GM21717 (cell line): ENCODE results near the gene RGS11.

ENCODE experiments used
- ATAC-seq: cut with Tn5 transposase; IDR thresholded peaks from one replicate; pipeline ENCODE4 v1.9.1; 2021; ENCODE audit warnings: mild to moderate bottlenecking, moderate library complexity; ENCODE audit not compliant: unreplicated experiment

RGS11 gene

DNA sequence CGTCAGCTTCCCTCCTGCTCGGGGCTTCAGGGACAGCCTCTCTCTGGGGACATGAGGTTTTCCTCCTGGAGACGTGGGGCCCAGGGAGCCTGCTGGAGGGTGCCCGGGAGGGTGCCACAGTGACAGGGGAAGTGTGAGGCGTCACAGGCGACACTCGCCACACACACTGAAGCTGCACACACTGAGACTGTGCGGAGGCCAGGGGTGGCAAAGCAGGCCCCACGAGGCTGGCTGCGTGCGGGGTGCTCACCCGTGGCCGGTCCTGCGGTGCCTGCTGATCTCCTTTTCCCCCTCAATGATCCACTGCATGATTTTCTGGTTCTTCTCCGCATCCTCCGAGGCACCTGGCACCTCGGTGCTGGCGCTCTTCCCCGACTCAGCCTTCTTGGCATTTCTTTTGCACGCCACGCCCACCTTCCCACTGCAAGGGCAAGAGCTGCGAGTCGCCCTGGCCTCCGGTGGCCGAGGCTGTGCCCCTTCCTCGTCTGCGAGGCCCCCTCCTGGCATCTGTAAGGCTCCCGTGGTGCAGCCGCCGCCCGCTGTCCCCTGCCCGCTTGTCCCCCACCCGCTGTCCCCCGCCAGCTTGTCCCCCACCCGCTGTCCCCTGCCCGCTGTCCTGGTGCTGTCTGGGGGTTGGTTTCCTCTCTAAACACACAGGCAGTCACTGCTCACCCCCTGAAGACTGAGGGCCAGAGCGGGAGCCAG is 21.2 kb upstream of the RGS11 start:
- no peak for ATAC-seq

DNA sequence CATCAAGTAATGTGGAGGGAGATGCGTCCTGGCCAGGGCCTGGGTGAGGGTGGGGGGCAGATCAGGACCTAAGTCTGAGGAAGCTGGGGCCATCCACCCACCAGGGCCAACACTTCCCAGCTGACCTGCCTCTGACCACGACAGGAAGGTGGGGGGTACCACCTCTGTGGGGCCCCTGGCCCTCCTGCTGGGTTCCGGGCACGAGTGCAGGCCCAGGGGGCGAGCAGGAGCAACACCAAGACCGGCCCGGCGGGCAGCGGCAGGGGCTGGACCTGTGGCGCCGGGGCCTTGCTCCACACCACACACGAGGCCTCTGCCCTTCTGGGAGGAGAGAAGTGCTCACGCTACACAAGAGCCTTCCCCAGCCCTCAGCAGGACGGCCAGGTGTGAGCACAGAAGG is 20.5 kb upstream of the RGS11 start:
- ATAC-seq, result no peak

DNA sequence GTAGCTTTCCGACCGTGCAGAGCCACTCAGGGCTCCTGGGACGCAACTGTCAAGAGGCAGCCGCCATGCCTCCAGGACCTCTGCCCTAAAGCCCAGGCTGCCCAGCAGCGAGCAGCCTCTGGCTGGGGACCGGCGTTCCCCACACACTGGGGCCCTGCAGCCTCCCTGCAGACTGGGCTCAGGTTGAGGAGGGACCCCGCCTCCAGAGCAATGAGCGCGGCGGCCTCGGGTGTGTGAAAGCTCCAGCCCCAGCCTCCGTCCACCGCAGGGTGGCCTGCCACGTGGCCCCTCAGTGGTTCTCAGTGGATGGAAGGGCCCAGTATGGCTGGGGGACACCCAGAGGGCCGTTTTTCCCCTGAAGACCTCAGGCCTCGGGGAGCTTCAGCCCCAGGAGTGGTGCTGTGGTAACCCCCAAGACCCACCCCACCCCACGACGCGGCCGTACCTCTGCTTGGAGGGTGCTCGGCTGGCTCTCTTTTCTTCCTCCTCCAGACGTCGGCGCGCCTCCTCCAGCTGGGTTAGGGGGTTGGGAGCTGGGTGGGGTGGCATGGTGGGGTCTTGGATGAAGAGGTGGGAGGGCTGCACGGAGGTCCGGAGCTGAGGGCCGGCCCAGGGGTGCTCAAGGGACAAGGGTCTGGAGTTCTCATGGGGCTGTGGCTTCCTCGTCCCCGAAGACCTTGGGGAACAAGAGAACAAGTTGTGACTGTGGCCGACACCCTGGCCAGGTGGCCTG is 17.5 kb upstream of the RGS11 start:
- ATAC-seq, result no peak

DNA sequence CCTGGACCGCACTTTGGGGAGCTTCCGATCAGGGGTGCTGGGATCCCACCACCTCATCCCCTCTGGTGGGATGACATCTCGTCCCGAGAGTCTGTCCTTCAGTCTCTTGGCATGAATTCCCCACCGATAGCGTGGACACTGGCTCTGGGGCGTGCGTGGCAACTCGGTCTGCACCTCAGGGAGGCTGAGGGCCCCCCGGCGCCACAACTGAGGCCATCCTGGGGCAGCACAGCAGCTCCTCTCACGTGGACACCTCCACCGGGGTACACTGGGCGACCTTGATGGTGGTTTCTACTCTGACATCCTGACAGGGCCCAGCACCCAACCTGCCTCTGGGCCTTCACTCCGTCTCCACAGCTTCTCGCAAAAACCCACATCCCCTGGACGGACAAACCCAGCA is 15.8 kb upstream of the RGS11 start:
- no peak for ATAC-seq

DNA sequence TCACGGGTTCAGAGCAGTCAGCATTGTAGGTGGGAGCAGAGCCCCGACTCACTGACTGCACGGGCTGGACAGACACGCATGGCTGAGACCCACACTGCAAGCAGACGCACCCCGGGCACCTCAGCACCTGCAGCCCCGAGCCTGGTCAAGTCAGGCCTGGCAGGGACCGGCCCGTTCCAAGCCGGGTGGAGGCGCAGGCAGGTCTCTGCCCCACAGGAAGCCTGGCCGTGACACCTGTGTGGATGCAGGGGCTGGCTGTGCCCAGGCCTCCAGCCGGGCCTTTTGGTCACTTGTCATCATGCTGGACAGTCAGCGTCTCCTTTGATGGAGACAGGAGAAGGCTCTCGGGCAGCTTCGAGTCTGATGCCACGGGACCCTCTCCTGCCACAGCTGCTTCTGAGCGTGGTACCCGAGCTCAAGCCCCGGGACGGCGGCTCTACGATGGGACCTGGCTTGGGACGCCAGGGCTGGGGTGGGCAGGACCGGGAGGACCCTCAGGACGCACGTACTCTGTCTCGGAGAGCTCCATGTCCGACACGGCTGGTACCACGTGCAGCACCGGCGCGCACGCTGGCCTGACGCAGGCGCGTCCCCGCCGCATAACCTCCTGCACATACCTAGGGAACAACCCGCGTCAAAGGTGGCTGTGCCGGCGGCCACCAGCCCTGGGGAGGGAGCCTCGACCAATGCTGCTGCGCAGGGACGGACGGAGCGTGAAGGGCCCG is 15.1 kb upstream of the RGS11 start:
- ATAC-seq, result no peak

DNA sequence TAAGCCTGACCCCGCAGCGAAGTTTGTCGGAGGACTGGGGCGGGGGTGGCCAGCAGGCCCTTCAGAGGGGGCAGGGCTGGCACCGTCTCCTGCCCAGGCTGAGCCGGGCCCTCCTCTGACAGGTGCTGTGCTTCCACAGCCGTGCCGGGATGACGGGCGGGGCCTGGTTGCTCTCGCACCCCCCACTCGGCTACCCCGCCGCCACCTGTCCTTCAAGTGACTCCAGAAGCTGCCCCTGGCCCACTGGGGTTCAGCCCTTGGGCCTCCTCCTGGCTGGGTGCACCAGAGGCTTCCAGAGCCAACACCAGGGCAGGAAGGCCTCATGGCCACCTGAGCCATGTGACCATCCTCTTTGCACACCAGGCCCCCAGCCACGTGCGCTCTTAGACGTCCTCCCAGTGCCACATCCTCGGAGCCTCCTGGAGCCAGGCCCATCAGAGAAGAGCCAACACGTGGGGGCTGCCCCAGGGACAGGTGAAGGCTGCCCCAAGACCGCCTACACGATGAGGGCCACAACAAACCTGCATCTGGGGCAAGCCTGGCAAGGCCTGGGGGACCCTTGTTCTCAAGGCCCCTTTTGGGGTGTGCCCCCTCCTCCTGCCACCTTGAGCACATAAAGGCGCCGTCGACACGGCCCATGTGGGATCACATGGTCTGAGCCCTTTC is 14.4 kb upstream of the RGS11 start:
- no peak for ATAC-seq

DNA sequence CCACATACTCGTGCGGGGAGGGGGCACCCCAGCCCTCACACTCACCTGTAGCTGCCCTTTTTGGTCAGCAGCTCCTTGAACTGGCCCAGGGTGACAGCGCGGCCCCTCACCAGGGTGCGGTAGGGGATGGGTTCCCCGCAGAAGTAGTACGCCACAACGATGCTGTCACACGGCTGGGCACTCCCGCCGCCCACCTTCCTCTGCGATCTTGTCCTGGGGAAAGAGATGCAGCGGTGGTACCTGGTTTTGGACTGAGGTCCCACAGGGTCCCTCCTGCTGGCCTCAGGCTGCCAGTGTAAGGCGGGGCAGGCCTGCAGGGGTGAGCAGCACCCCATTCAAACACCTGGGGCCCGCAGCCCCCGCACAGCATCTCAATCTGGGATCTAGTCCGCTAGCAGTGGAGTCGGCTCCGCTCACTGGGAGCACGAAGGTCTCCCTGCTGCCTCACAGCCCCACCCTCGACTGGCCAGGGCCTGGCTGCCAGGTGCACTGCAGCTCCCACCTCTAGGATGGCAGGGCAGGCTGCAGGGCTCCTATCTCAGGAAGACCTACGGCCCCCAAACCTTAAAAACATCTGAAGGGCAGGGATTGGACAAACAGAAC is 13.8 kb upstream of the RGS11 start:
- ATAC-seq, result no peak

DNA sequence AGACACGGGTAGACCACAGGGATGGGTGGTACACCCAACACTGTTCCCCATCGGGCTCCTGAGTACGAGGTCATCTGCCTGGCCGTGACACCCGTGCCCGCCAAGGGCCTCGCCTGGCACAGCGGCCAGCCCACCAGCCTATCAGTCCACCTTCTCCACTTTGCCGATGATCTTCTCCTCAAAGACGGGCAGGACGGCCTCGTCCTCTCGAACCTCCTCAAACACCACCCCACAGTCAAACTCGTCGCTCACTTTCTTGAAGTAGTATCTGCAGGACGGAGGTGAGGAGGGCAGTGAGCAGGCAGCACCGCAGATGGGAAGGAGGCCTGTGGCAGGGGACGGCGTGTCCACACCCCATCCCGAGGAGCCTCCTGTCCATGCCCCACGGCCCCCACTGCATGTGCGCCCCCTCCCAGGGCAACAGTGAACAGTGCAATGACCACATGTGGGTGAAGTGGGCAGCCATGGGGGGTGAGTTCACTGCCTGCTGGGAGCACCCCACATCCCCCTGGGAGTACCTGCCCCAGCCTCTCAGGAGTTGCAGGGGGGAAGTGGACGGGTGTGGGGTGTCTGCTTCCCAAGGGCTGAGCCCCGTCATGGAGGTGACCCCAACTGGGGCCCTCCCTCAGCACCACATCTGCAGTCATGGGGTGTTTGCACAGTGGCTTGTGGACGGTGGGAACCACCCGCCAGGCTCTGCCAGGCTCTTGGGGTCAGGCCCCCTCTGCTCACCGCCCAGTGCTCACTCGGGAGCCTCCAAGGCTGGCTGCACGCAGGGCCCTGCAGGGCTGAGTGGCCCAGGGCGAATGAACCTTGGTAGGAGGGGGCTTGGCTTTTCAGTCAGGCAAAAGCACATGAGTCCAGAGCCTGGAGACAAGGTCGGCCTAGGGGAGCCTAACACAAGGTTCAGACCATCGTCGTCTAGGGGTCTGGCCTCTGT is 12.5 kb upstream of the RGS11 start:
- ATAC-seq, result no peak

DNA sequence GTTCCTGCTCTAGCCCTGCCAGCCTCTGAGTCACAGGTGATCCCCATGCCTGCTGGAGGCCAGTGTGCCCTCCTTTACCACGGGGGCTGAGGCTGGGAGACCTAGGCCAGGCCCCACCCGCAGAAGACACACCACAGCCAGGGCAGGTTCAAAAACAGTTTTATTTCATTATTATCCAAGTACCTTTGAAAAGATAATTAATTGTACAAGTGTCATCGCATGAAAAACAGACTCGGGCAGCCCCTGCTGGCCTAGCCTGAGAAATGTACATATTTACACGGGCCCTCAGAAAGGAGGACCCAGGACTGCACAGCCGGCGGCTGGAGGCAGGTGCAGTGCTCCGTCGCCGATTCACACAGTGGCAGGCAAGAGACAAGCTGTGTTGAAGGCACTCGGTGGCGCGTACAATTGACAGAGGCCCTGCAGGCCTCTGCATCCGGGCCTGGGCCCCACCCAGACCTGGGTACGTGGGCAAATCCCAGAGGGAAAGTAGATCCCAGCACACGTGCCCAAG is 11.6 kb upstream of the RGS11 start:
- no peak for ATAC-seq

DNA sequence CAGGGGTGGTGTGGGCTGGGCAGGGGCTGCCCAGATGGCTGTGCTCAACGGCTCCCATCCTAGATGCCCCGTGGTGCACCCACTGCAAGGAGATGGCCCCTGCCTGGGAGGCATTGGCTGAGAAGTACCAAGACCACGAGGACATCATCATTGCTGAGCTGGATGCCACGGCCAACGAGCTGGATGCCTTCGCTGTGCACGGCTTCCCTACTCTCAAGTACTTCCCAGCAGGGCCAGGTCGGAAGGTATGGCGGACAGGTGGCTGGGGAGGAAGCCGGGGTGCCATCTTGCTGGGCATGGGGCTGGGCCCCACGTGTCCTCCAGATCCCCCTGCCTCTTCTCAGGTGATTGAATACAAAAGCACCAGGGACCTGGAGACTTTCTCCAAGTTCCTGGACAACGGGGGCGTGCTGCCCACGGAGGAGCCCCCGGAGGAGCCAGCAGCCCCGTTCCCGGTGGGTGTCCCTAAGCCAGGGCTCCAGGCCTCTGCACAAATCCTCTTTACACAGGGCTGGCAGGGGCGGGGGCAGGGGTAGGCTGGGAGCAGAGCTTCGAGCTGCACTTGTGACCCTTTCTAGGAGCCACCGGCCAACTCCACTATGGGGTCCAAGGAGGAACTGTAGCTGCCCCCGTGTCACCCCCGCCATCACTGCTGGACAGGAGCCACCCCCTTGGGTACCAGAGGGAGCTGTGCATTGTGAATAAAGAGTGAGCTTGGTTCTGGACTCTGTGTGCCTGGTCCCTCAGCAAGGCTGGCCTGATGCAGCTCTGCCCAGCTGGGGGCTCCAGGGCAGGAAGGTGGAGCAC is 10.9 kb upstream of the RGS11 start:
- ATAC-seq, result no peak

DNA sequence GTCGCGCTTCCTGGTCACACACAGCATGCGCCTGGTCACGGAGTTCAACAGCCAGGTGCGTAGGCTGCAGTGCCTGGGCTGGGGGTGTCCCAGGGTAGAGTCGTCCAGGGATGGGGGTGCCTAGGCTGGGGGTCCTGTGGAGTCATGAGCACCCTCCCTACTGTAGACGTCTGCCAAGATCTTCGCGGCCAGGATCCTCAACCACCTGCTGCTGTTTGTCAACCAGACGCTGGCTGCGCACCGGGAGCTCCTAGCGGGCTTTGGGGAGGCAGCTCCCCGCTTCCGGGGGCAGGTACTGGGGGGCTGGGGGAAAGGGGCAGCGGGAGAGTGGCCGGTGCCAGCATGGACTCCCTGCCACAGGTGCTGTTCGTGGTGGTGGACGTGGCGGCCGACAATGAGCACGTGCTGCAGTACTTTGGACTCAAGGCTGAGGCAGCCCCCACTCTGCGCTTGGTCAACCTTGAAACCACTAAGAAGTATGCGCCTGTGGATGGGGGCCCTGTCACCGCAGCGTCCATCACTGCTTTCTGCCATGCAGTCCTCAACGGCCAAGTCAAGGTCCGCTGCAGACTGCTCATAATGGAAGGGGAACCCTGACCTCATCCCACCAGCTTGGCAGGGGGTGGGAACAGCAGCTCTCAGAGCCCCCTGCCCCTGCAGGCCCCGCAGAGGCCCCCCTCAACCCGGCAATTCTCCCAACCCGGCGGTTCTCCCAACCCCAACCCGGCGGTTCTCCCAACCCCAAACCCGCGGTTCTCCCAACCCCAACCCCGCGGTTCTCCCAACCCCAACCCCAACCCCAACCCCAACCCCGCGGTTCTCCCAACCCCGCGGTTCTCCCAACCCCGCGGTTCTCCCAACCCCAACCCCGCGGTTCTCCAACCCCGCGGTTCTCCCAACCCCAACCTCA is 9.7 kb upstream of the RGS11 start:
- ATAC-seq, result no peak

DNA sequence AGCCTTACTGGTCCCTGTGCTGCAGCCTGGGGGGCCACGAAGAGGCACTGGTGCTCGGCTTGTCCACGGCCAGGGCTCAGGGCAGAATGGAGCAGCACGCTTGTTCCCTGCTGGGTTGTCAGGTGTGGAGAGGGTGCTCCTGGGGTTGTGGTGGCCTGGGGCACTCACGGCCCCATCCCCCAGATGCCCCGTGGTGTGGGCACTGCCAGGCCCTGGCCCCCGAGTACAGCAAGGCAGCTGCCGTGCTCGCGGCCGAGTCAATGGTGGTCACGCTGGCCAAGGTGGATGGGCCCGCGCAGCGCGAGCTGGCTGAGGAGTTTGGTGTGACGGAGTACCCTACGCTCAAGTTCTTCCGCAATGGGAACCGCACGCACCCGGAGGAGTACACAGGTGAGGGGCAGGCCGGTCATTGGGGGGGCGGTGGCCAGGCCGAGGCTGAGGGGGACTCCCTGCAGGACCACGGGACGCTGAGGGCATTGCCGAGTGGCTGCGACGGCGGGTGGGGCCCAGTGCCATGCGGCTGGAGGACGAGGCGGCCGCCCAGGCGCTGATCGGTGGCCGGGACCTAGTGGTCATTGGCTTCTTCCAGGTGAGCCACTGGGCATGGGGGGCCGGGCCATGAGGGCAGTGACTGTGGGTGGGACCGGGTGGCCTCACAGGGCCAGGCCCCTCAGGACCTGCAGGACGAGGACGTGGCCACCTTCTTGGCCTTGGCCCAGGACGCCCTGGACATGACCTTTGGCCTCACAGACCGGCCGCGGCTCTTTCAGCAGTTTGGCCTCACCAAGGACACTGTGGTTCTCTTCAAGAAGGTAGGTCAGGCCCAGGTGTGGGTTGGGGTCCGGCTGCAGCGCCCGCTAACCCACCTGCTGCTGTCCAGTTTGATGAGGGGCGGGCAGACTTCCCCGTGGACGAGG is 8.7 kb upstream of the RGS11 start:
- ATAC-seq, result no peak

DNA sequence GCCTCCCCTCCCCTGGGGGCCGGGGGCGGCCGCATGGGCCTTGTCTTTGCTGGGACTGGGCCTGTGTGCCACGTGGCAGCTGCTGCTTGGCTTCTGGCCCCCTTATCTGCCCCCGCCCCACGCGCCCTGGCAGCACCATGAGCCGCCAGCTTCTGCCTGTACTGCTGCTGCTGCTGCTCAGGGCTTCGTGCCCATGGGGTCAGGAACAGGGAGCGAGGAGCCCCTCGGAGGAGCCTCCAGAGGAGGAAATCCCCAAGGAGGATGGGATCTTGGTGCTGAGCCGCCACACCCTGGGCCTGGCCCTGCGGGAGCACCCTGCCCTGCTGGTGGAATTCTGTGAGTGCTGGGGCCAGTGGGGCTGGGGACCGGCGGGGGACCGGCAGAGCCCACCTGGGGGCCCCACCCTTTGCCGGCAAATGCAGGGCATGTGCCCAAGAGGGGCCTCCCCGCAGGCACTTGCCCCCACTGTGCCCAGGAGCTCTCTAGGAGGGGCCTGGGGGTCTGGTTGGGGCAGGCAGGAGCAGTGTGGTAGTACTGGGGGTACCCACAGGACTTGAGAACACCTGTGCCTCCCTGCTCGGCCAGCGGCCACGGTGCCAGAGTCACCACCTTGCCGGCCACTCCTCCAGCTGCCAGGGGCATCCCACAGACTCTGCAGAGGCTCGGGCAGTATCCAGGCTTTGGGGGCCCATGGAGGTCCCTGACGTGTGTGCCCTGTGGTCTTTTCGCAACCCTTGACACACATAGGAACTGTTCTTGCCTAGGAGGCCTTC is 7.5 kb upstream of the RGS11 start, which contains the start of gene PDIA2:
TSS of gene PDIA2 (plus strand) at position 132 of the 773 bp plus-strand sequence. CDS start at position 138, 6 bp downstream.
- ATAC-seq, result no peak

DNA sequence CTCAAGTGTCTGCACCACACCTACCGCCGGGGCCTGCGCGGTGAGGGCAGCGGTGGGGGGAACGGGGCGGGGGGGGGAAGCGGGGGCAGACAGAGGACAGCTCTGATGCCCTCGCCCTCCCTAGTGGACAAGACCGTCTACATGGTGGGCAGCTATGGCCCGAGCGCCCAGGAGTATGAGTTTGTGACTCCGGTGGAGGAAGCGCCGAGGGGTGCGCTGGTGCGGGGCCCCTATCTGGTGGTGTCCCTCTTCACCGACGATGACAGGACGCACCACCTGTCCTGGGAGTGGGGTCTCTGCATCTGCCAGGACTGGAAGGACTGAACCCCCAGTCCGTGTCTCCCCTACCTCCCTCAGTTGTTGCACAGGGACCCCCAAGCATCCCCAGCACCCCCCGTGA is 6.7 kb upstream of the RGS11 start:
- ATAC-seq, result no peak

DNA sequence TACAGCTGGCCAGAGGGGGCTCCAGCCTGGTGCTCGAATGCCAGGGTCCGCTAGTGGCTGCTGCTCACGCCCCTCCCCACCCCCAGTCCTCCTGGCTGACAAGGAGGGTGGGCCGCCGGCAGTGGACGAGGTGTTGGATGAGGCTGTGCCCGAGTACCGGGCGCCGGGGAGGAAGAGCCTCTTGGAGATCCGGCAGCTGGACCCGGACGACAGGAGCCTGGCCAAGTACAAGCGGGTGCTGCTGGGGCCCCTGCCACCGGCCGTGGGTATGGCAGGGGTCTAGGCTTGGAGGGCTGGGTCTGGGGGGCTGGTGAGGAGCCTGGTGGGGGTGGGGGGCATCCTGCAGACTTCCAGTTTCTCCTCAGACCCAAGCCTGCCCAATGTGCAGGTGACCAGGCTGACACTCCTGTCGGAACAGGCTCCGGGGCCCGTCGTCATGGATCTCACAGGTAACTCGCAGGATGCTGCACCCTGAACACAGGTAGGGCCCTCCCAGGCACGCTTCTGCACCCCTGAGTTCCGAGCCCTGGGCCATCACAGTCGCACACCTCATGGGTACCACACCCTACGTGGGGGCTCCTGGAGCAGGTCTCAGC is 6.0 kb upstream of the RGS11 start:
- ATAC-seq, result no peak
